H9 (cell line): ENCODE measurements around the gene C3orf20. TPM values are rescaled to one million over a fixed set of nuclear protein-coding genes. Genes with fewer than 3 reads are reported as not detected.

Experiments
- DNase-seq: peaks from one replicate; pipeline ENCODE4 v3.0.0-alpha.2; 2017
- H2AFZ ChIP-seq: one replicate; pipeline ENCODE4 v1.6.1; 2013; ENCODE audit warnings: mild to moderate bottlenecking, low read length, control low read depth, moderate library complexity
- H2AK5ac ChIP-seq: 2 replicates; pipeline ENCODE4 v1.6.1; 2013; ENCODE audit warnings: low read length, control low read depth, mixed read lengths; ENCODE audit not compliant: insufficient read length
- H2BK120ac ChIP-seq: one replicate; pipeline ENCODE4 v1.6.1; 2013; ENCODE audit warnings: low read depth, mild to moderate bottlenecking, low read length, control low read depth, inconsistent platforms; ENCODE audit not compliant: poor library complexity, severe bottlenecking
- H2BK12ac ChIP-seq: 2 replicates; pipeline ENCODE4 v1.6.1; 2013; ENCODE audit warnings: low read length, control low read depth, mixed read lengths, low read depth; ENCODE audit not compliant: insufficient read length
- H2BK15ac ChIP-seq: 2 replicates; pipeline ENCODE4 v1.6.1; 2013; ENCODE audit warnings: low read depth, low read length, control low read depth
- H2BK20ac ChIP-seq: one replicate; pipeline ENCODE4 v1.6.1; 2013; ENCODE audit warnings: low read depth, mild to moderate bottlenecking, low read length, control low read depth, inconsistent platforms; ENCODE audit not compliant: poor library complexity, severe bottlenecking
- H2BK5ac ChIP-seq: 2 replicates; pipeline ENCODE4 v1.6.1; 2013; ENCODE audit warnings: low read length, control low read depth, mixed read lengths; ENCODE audit not compliant: insufficient read length
- H3K14ac ChIP-seq: 2 replicates; pipeline ENCODE4 v1.6.1; 2013; ENCODE audit warnings: low read length, control low read depth; ENCODE audit not compliant: insufficient read depth
- H3K18ac ChIP-seq: 2 replicates; pipeline ENCODE4 v1.6.1; 2013; ENCODE audit warnings: low read depth, mild to moderate bottlenecking, mixed read lengths, low read length, control low read depth; ENCODE audit not compliant: insufficient read length
- H3K23ac ChIP-seq: 2 replicates; pipeline ENCODE4 v1.6.1; 2013; ENCODE audit warnings: low read length, control low read depth, mixed read lengths, low read depth; ENCODE audit not compliant: insufficient read length
- H3K23me2 ChIP-seq: 2 replicates; pipeline ENCODE4 v1.6.1; 2013; ENCODE audit warnings: low read depth, mild to moderate bottlenecking, mixed read lengths, low read length, control low read depth; ENCODE audit not compliant: insufficient read length, poor library complexity, severe bottlenecking
- H3K27ac ChIP-seq: 2 replicates; pipeline ENCODE4 v1.5.1; 2013; ENCODE audit warnings: low read length, control low read depth, mixed read lengths, low read depth; ENCODE audit not compliant: insufficient read length
- H3K27me3 ChIP-seq: 2 replicates; pipeline ENCODE4 v1.6.1; 2013; ENCODE audit warnings: low read length, control low read depth, inconsistent platforms; ENCODE audit not compliant: insufficient read depth
- H3K4ac ChIP-seq: 2 replicates; pipeline ENCODE4 v1.6.1; 2013; ENCODE audit warnings: low read depth, mild to moderate bottlenecking, control low read depth, inconsistent platforms, low read length, moderate library complexity
- H3K4me1 ChIP-seq: 2 replicates; pipeline ENCODE4 v1.6.1; 2013; ENCODE audit warnings: low read length, control low read depth, inconsistent platforms; ENCODE audit not compliant: insufficient read depth
- H3K4me2 ChIP-seq: 2 replicates; pipeline ENCODE4 v1.6.1; 2013; ENCODE audit warnings: low read length, control low read depth, mixed read lengths; ENCODE audit not compliant: insufficient read length, insufficient read depth
- H3K56ac ChIP-seq: 2 replicates; pipeline ENCODE4 v1.6.1; 2013; ENCODE audit warnings: low read depth, mild to moderate bottlenecking, mixed read lengths, low read length, control low read depth; ENCODE audit not compliant: insufficient read length
- H3K79me1 ChIP-seq: 2 replicates; pipeline ENCODE4 v1.6.1; 2013; ENCODE audit warnings: low read depth, mild to moderate bottlenecking, moderate library complexity, low read length, control low read depth, inconsistent platforms; ENCODE audit not compliant: insufficient read depth, poor library complexity, severe bottlenecking
- H3K79me2 ChIP-seq: 2 replicates; pipeline ENCODE4 v1.6.1; 2013; ENCODE audit warnings: low read length, control low read depth, inconsistent platforms; ENCODE audit not compliant: insufficient read depth
- H3K9ac ChIP-seq: 2 replicates; pipeline ENCODE4 v1.6.1; 2013; ENCODE audit warnings: low read length, control low read depth, mixed read lengths; ENCODE audit not compliant: insufficient read length; ENCODE audit errors: extremely low read depth
- H3K9me3 ChIP-seq: one replicate; pipeline ENCODE4 v1.6.1; 2013; ENCODE audit warnings: low read depth, low read length, inconsistent platforms; ENCODE audit not compliant: control insufficient read depth
- H3T11ph ChIP-seq: one replicate; pipeline ENCODE4 v1.6.1; 2013; ENCODE audit warnings: mild to moderate bottlenecking, low read length, control low read depth, inconsistent platforms
- H4K20me1 ChIP-seq: one replicate; pipeline ENCODE4 v1.6.1; 2013; ENCODE audit not compliant: control insufficient read depth, insufficient read length, insufficient read depth
- H4K5ac ChIP-seq: 2 replicates; pipeline ENCODE4 v1.6.1; 2013; ENCODE audit warnings: low read depth, mild to moderate bottlenecking, mixed read lengths, low read length, control low read depth; ENCODE audit not compliant: insufficient read length
- H4K8ac ChIP-seq: replicated peaks from 2 replicates; pipeline ENCODE4 v1.6.1; 2013; ENCODE audit warnings: low read length, control low read depth, mixed read lengths, low read depth; ENCODE audit not compliant: insufficient read length
- H4K91ac ChIP-seq: 2 replicates; pipeline ENCODE4 v1.6.1; 2013; ENCODE audit warnings: low read depth, mild to moderate bottlenecking, moderate library complexity, mixed read lengths, low read length, control low read depth; ENCODE audit not compliant: insufficient read length
- H3K27ac Mint-ChIP-seq, 3 experiments: 2 replicates in 2 of 3; 3 replicates in 1 of 3; pipeline ENCODE4 v1.8.0; 2020 to 2021; ENCODE audit warnings: mixed read lengths in 3 of 3, mild to moderate bottlenecking in 1 of 3, moderate library complexity in 1 of 3
- H3K27me3 Mint-ChIP-seq: 2 replicates; pipeline ENCODE4 v1.8.0; 2021; ENCODE audit warnings: low read depth, mild to moderate bottlenecking, moderate library complexity, mixed read lengths
- H3K36me3 Mint-ChIP-seq, 3 experiments: 2 replicates in 2 of 3; 3 replicates in 1 of 3; pipeline ENCODE4 v1.8.0; 2020 to 2021; ENCODE audit warnings: low read depth in 3 of 3, mixed read lengths in 3 of 3; ENCODE audit not compliant: insufficient read depth in 1 of 3
- H3K4me1 Mint-ChIP-seq, 2 experiments: 2 replicates each; pipeline ENCODE4 v1.8.0; 2020; ENCODE audit warnings: mixed read lengths in 2 of 2
- H3K4me3 Mint-ChIP-seq, 2 experiments: 2 replicates in 1 of 2; 3 replicates in 1 of 2; pipeline ENCODE4 v1.8.0; 2020 to 2021; ENCODE audit warnings: mild to moderate bottlenecking in 2 of 2, mixed read lengths in 2 of 2, moderate library complexity in 1 of 2
- H3K9me3 Mint-ChIP-seq, 2 experiments: 2 replicates in 1 of 2; 3 replicates in 1 of 2; pipeline ENCODE4 v1.8.0; 2020; ENCODE audit warnings: mild to moderate bottlenecking in 2 of 2, mixed read lengths in 2 of 2, moderate library complexity in 1 of 2
- CTCF ChIP-seq: fragments of 200-600 bp; sonication (generic); conservative IDR thresholded peaks from 3 replicates; pipeline ENCODE4 v1.8.0; 2021; ENCODE audit warnings: antibody characterized with exemption, mild to moderate bottlenecking
- WGBS: extraction: QIAGEN DNeasy Blood & Tissue Kit; methylation state at CpG from one replicate; pipeline ENCODE4 v1.1.7; 2013; ENCODE audit warnings: missing lambda C conversion rate, low lambda C conversion rate, mixed read lengths; ENCODE audit not compliant: insufficient read length; ENCODE audit errors: extremely low coverage; 5-methylcytosine and 5-hydroxymethylcytosine counted together
- total RNA-seq: library from RNA; stranded (reverse); gene quantifications from 2 replicates; pipeline ENCODE4 v1.2.1, GENCODE V29; 2021

C3orf20 gene
- total RNA-seq, 1 experiment from 2014 or later, result not detected

GRCh38 chr3:14726441-14726780, 51.5 kb downstream of the C3orf20 start:
- Histone ChIP-seq H3K23me2 (no peaks in the 10 kb centered on the region), H3K9ac (no peak overlapping the region), H2BK20ac (no peak overlapping the region), H3K23ac (no peak overlapping the region), H2BK12ac (no peak overlapping the region), H4K91ac (no peak overlapping the region), H3K79me1 (no peaks in the 10 kb centered on the region), H3K79me2 (no peaks in the 10 kb centered on the region), H4K20me1 (no peaks in the 10 kb centered on the region), H3K4me2 (no peak overlapping the region), H2BK120ac (no peak overlapping the region), H3K18ac (no peak overlapping the region), H3K4ac (no peak overlapping the region), H4K5ac (no peak overlapping the region), H3K9me3 (no peaks in the 10 kb centered on the region), H3K56ac (no peak overlapping the region), H2AK5ac (no peak overlapping the region), H3K14ac (no peak overlapping the region), H2AFZ (no peak overlapping the region), H2BK15ac (no peak overlapping the region), H2BK5ac (no peak overlapping the region), H3K27me3 (no peaks in the 10 kb centered on the region), H4K8ac (no peak overlapping the region), H3K27ac (no peak overlapping the region), H3T11ph (no peak overlapping the region), H3K4me1 (no peaks in the 10 kb centered on the region)
- no peaks in the 10 kb centered on the region for H3K9me3 Mint-ChIP-seq
- peaks cover 7% of the 10 kb centered on the region for H3K27me3 Mint-ChIP-seq
- no peak overlapping the region for H3K4me3 Mint-ChIP-seq
- H3K27ac Mint-ChIP-seq, result peak overlapping the region in 1 of 3 experiments; percentile 12; a peak in 1 of 7 replicates
- peaks cover 0 to 4% of the 10 kb centered on the region in 2 experiments; a peak in 2 of 4 replicates for H3K4me1 Mint-ChIP-seq
- DNase-seq, result no peak
- H3K36me3 Mint-ChIP-seq, result no peaks in the 10 kb centered on the region
- no peak for TF ChIP-seq CTCF
- no CpG with 5 or more reads among the region's 6 CpGs for WGBS
